OCI-M2 (cell line): ENCODE results near the gene HK3.

Experiments used
- DNase-seq: peaks from one replicate; lab custom pipeline; 2025; ENCODE audit not compliant: unreplicated experiment; lab: John Stamatoyannopoulos, UW

The HK3 gene

DNA sequence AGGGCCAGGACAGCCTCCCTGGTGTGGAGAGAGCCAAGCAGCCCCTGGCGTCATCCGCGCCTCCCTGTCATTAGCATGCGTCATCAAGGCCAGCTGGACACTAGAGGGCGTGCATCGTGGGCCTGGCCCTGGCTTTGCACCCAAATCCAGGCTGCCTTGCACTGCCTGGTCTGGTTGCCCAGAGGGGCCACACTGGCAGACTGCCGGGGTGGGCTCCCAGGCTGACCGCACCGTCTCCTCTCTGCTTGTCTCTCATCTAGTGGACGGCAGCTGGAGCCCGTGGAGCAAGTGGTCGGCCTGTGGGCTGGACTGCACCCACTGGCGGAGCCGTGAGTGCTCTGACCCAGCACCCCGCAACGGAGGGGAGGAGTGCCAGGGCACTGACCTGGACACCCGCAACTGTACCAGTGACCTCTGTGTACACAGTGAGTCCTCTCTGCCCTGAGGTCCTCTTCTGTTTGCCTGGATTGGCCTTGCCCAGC is 29.0 kb downstream of the HK3 start:
- DNase-seq = no peak

DNA sequence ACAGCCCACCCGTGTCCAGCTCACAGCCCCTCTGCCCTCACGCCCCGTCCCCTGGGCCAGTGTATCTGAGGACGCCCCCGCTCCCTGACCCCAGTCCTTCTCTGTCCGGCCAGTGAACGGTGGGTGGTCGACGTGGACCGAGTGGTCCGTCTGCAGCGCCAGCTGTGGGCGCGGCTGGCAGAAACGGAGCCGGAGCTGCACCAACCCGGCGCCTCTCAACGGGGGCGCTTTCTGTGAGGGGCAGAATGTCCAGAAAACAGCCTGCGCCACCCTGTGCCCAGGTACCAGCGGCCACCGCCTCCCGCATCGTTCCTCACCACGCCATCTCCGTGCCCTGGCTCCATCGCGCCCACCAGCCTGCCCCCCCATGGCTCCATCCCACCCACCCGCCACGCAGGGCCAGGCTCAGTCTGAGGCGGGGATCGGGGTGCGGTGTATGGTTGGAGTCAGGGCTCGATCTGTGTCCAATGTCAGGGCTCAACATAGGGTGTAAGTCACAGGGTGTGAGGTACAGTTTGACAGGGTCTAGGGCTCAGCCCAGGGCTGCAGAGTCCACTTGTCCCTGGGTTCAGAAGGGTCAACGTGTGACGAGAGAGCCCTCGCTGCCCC is 29.5 kb downstream of the HK3 start:
- DNase-seq = no peak

DNA sequence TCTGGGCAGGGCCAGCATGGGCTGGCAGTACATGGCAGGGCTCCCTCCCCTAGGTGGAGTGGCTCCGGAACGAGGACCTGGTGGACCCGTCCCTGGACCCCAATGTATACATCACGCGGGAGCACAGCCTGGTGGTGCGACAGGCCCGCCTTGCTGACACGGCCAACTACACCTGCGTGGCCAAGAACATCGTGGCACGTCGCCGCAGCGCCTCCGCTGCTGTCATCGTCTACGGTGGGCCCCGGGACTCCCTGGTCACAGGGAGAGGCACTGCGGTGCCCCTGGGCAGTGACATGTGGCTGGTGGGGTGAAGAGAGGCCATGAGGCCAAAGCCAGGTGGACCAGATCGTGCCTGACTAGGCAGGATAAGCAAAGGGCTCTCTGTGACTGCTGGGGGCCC is 30.4 kb downstream of the HK3 start:
- no peak for DNase-seq

DNA sequence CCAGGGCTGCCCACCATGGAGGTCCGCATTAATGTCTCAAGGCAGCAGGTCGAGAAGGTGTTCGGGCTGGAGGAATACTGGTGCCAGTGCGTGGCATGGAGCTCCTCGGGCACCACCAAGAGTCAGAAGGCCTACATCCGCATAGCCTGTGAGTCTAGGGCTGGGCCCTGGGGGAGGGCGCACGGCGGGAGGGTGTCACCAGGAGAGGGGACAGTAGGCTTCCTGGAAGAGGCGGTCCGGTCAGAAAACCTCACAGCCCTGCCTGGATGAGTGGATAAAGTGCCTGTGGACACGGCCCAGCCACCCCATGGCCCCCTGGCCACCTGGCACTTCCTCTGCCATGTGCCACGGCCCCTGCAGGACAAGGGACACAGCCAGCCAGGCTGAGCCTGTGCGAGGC is 31.0 kb downstream of the HK3 start:
- no peak for DNase-seq

DNA sequence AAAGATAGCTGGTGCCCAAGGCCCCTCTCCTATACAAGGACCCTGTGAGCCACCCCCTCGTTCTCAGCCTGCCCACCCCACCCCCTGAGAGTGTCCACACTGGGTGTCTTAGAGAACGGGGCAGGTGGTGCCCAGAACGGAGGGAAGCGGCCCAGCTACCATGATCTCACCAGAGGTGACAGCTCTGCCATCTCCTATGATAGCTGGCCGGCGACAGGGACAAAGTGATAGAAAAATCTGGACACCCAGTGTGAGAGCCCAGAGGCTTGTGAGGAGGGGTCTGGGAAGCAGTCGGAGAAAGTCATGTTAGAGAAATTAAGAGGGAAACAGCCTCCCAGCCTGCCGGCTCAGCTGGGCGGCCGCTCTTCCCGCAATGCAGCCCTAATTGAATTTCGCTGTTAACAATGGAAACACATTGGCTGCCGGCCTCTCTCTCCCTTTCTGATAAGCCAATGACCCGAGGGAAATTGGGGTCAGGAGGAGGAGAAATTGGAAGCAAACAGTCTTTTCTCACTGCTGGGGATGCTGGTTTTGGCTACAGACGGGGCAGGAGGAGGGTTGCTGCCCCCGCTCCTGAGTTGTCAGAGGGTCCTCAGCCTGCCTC is 32.3 kb downstream of the HK3 start:
- DNase-seq = no peak

DNA sequence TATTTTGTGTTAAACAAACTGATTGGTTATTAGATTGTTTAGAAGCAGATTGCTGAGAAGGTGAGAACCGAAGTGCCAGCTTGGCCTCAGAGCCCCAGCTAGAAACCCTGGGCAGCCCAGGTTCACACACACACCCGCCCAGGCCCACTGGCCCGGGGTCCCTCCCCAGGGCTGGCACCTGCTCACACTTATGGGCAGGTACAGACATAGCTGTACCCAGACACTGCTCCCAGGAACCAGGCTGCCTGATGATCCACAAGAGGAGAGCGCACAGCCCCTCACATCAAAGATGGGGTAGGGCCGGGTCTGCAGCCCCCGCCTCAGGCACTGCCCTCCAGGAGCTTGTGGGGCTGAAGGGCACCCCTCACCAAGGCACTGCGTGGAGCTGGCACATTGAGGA is 33.2 kb downstream of the HK3 start:
- DNase-seq = no peak

DNA sequence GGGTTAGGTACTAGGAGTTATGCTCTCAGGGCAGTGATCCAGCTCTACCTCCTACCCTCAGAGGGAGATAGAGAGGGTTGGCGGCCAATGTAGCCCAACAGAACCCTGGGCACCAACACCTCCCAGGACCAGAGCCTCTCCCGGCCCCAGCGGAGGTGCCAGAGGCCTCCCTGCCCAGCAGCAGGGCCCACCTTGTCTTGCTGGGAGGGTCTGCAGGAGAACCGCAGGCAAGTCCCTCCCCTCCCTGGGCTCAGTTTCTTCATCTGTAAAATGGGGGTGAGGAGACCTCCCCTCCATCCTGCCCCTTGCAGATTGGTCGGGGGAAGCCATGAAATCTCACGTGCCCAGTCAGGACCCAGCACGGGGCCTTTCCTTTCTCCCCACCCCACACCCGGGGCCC is 34.4 kb downstream of the HK3 start:
- no peak for DNase-seq

DNA sequence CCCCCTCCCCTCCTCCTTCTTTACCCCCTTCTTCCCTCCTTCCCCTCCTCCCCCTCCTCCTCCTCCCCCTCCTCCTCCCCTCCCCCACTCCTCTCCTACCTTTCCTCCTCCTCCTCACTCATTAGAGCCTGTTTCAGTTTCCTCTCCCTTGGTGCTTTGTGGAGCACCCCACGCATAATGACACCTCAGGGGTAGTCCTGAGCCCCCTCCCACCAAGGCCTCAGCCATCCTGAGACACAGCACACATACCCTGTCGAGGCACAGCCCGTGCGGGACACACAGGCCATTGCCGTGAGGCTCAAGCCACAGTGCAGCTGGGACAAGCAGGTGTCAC is 35.4 kb downstream of the HK3 start:
- no peak for DNase-seq

DNA sequence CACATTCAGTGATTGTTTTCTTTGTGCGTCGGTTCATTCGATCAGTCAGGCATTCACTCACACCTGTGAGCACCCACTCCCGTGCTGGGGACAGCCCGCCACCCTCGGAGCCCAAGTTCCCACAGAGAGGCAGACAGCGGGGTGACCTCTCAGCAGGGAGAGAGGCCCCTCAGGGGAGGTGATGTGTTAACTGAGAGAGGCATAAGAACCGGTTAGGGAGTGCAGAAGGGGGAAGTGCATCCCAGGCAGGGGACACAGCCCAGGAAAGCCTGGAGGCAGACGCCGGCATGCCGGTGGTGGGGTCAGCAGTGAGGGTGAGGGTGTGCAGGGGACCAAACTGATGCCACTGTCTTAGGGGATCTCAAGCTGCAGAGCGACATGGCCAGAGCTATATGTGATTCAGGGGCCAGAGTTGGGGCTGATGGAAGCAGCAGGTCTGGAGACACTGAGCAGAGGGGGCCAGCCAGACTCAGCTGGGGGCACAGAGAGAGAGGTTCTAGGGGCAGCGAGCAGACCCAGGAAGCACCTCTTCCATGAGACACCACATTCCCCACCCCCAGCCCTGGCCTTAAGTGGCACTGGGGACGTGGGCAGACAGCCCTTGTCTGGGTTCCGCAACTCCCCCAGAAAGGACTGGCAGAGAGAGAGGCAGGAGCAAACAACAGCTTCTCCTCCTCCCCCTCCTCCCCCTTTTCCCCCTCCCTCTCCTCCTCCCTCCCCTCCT is 35.9 kb downstream of the HK3 start:
- no peak for DNase-seq

DNA sequence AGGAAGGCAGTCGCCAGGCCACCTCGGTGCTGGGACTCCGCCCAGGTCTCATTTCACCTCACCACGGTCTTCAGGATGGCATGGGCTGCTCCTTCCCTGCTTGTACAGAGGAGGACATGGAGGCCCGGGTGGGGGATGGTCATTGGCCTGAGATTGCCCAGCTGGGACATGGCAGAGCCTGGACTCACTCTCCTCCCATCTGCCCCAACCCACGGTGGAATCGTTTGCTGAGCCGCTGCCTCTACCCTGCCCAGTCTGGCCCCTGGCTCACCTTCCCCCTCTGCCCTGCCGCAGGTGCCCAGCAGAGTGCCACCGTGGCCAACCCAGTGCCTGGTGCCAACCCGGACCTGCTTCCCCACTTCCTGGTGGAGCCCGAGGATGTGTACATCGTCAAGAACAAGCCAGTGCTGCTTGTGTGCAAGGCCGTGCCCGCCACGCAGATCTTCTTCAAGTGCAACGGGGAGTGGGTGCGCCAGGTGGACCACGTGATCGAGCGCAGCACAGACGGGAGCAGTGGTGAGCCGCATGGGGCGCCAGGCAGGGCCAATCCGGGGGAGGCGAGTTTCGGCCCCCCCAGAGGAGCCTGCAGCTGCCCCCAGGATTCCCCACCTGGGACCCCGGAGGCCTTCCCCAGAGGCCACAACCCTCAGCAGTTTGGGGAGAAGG is 36.7 kb downstream of the HK3 start:
- DNase-seq = no peak

DNA sequence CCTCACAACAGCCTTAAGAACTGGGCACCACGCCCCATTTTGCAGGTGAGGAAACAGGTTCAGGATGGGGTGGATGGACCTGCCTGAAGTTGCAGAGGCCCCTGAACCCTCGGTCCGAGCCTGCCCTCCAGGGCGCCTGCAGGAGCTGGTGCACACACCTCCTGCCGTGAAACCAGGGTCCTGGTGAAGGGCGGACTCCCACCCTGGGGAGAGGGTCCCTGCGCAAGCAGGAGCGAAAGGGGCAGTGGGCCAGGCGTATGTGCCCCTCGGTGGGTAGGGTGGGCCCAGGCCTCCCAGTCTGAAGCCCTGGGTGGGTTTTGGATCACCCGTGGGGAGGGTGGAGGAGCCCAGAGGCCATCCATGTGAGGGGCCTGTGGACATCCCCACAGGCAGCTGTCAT is 37.9 kb downstream of the HK3 start:
- no peak for DNase-seq

DNA sequence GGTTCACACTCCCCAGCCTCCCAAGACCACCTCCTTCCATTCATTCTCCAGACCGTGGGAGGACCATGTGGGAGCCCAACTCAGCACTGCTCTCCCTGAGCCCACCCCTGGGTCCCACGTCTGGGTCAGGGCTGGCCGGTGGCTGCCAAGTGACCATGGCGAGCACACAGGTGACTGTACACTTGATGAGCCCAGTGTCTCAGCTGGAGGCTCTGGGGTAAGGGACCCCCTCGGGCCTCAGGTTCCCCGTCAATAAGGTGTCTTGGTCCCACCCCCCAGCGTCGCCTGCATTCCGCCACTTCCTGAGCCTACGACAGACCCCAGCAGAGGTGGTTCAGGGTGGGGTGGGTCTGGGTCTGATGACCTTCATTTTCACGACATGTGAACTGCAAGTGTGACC is 38.8 kb downstream of the HK3 start:
- no peak for DNase-seq

DNA sequence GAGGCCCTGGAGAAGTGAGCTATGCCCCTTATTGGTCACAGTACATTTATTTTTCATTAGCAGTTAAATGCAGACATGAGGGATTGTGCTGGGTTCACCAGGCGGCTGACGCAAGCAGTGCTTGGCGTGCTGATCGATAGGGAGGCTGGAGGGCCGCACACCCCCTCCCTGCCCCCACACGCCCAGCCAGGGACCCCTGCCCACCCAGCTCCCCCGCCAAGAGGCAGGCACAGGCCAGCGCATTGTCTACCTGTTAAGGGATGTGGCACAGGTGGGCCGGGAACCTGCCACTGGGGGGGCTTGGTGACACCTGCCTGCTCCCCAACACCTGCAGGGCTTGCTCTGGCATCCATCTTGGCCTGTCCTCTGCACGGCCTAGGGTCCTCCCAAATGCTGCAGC is 39.2 kb downstream of the HK3 start:
- no peak for DNase-seq

DNA sequence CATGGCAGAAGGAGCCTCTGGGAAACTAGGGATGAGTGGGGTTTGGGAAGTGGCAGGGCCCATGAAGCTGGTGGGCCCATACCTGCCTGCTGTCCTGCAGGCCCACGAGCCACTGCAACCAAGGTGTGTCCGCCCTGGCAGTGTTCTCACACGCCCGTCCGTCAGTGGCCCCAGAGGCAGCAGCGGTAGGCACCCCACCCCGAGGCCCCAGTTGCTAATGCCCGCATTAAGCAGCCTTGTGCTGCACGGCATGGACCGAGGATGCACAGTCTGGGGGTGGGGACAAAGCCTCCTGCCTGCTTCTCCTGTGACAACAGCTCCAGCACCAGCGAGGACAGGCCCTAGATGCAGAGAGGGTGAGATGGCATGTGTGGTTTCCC is 41.3 kb downstream of the HK3 start:
- DNase-seq = no peak

DNA sequence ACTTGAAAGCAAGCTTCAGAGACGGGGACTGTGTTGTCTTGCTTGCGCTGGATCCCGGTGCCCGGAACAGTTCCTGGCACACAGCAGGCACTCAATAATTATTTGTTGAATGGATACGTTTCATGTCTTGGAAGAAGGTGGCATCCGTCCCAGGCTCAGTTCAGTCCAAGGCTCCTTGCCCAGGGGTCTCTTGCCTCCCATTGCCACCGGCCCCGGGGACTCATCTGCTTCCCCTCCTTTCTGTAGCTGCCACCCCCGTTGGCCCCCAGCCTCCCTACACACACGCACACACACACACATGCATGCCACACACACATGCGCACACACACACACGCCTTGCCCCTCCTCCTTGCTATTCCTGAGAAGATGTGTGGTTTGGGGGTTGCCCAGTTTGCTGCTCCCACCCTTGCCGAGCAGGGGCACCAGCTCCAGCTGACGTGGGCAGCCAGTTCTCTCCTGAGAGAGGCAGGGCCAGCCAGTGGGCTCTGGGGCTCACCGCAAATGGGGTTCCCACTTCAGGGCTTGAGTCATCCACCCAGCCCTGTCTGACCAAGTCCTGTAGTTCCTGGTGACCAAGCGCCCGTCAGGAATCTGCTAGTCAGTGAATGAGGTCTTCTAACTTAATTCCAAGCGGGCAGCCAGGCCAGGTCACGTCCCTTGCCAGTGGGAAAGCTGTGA is 41.8 kb downstream of the HK3 start:
- no peak for DNase-seq

DNA sequence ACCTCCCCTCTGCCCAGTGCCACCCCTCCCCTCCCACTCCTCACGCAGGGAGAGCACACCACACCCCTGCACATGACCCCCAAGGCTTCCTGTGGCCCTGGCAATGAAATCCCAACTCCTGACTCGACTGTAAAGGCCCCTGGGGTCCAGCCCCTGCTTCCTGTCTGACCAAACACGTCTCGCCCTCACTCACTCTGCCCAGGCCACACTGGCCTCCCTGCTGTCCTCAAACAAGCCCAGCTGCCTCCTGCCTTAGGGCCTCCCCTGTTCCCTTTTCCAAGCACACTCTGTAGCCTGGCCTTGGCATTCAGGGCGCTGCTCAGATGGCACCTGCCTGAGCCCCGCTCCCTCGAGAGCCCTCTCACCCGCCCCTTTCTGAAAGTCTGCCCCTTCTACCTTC is 42.4 kb downstream of the HK3 start:
- DNase-seq = no peak

DNA sequence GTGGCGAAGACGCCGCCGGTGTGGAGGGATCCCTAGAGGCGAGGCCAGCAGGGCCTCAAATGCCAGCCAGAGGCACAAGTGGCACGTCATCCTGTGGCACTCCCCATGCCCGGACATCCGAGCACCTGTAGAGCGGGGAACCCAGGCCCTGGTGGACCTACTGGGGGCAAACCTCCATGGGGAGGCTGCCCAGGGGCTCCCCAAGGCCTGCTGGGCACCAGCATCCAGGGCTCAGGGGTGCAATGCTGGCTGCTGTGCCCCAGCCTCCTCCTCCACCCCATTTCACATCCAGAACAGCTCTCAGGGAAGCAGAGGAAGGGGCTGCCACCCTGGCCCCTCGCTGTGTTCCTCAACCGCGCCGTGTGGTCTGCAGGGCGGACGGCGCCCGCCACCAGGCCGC is 43.5 kb downstream of the HK3 start:
- no peak for DNase-seq

DNA sequence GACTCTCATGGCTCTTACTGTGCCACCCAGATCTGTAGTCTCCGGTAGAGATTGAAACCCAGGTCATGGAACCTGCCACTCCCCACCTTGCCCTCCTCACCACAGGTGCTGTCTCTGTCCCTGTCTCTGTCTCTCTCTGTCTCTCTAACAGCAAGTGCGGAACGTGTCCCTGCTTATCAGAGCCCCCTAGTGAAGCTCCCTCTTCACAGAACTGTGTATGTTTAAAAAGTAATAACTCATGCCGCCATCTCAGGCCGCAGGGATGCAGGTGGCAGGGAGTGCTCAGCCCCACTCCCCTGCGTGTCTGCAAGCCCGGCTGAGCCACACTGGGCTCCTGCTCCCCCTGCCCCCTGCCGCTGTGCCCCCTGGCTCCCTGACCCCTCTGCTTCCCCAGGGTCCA is 45.0 kb downstream of the HK3 start:
- no peak for DNase-seq

DNA sequence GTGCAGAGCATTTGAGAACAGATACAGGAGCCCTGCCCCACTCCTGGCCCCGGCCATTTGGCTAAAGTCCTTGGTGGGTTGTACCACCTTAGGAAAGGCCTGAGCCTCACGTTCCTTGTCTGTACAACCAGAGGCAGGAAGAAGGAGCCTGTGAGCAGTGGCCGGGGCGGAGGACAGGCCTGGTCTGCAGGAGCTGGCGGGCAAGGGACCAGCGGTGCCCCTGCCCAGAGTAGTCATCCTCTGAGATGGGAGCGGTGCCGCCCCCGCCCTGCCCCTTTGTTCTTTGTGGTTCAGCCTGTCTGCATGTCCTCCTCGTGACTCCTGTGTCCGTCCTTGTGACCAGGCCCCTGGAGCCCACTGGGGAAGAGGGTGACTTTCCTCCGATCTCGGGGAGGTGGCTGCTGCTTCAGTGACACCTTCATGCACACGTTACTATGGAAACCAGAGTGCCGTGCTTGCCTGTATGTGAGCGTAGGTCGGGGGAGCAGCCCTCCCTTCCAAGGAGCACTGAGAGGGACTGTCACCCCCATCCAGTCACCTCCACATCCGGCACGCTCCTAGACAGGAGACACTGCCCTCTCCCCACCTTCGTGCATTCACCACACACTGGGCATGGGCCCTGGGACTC is 45.9 kb downstream of the HK3 start:
- DNase-seq = no peak

DNA sequence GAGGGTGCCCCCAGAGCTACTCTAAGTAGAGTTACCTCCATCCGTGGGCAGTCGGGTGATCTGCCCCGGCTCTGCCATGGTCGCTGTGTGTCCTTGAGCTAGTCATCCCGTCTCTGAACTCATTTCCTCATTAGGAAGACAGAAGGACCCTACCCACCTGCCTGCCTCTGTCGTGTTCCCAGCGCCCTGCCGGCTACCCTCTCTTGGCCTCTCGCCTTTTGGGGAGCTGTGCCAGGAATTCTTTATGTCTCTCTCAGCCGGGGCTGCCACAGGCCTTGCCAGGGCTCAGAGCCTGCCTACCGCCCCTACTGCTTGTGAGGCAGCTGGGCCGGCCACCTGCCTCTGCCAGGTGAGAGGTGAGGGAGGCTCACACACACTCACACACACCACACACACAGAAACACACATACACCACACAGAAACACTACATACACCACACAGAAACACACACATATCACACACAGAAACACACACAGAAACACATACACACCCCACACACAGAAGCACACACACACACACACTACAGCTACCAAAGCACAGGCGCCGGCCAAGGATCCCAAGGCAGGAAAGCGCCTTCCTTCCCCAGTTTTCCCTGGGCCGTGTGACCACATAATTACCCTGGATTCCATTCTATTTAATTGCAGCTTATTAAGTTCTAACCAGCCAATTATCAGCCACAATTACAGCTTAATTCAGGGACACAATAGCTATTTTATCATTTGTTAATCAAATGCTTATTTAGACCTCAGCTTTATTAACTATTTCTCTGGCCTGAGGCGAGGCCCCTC is 47.1 kb downstream of the HK3 start:
- DNase-seq = no peak
